GM23248 (cell line): ENCODE data around the gene SMIM45.
"Not testable (repeated sequence)": the region's sequence is repeated elsewhere in the genome, so short reads cannot be mapped to it uniquely, and the experiment has no call there.

Experiments
- DNase-seq: peaks from one replicate; pipeline ENCODE4 v3.0.0-alpha.2; 2015
- H2AFZ ChIP-seq: fragments of 200-600 bp; sonication (generic); 2 replicates; pipeline ENCODE4 v1.6.1; 2016; ENCODE audit warnings: antibody characterized with exemption
- H3F3A ChIP-seq: fragments of 200-600 bp; sonication (generic); 2 replicates; pipeline ENCODE4 v1.6.1; 2016; ENCODE audit warnings: mild to moderate bottlenecking, antibody characterized with exemption, mixed run types; ENCODE audit not compliant: insufficient read depth
- H3K27ac ChIP-seq: fragments of 200-600 bp; sonication (generic); 2 replicates; pipeline ENCODE4 v1.5.1; 2016; ENCODE audit warnings: mild to moderate bottlenecking
- H3K27me3 ChIP-seq: fragments of 200-600 bp; sonication (generic); replicated peaks from 2 replicates; pipeline ENCODE4 v1.6.1; 2016; ENCODE audit warnings: mild to moderate bottlenecking; ENCODE audit not compliant: insufficient read depth
- H3K36me3 ChIP-seq: fragments of 200-600 bp; sonication (generic); 2 replicates; pipeline ENCODE4 v1.6.1; 2016; ENCODE audit warnings: low read depth, mild to moderate bottlenecking
- H3K4me1 ChIP-seq: fragments of 200-600 bp; sonication (generic); 2 replicates; pipeline ENCODE4 v1.6.1; 2016; ENCODE audit warnings: mild to moderate bottlenecking; ENCODE audit not compliant: insufficient read depth
- H3K4me2 ChIP-seq: fragments of 200-600 bp; sonication (generic); one replicate; pipeline ENCODE4 v1.6.1; 2016; ENCODE audit warnings: mild to moderate bottlenecking; ENCODE audit not compliant: unreplicated experiment
- H3K4me3 ChIP-seq: fragments of 200-600 bp; sonication (generic); 2 replicates; pipeline ENCODE4 v1.5.1; 2016; ENCODE audit warnings: mild to moderate bottlenecking
- H3K79me2 ChIP-seq: fragments of 200-600 bp; sonication (generic); 2 replicates; pipeline ENCODE4 v1.6.1; 2016; ENCODE audit warnings: mild to moderate bottlenecking; ENCODE audit not compliant: insufficient read depth
- H3K9ac ChIP-seq: fragments of 200-600 bp; sonication (generic); 2 replicates; pipeline ENCODE4 v1.6.1; 2016; ENCODE audit warnings: mild to moderate bottlenecking
- H3K9me2 ChIP-seq: fragments of 200-600 bp; sonication (generic); 2 replicates; pipeline ENCODE4 v1.6.1; 2016; ENCODE audit warnings: mixed run types, mild to moderate bottlenecking, moderate library complexity; ENCODE audit not compliant: insufficient read depth
- H3K9me3 ChIP-seq: fragments of 200-600 bp; sonication (generic); one replicate; pipeline ENCODE4 v1.6.1; 2017; ENCODE audit warnings: low read depth
- H4K20me1 ChIP-seq: fragments of 200-600 bp; sonication (generic); 2 replicates; pipeline ENCODE4 v1.6.0; 2016; ENCODE audit not compliant: insufficient read depth
- EZH2 ChIP-seq: fragments of 200-600 bp; sonication (generic); IDR thresholded peaks from 2 replicates; pipeline ENCODE4 v1.6.1; 2018; ENCODE audit warnings: antibody characterized with exemption, mild to moderate bottlenecking; ENCODE audit not compliant: insufficient read depth, poor library complexity, severe bottlenecking
- EZH2phosphoT487 ChIP-seq: fragments of 200-600 bp; sonication (generic); IDR thresholded peaks from 2 replicates; pipeline ENCODE4 v1.6.1; 2018; ENCODE audit warnings: antibody characterized with exemption, moderate library complexity, mild to moderate bottlenecking, low read depth; ENCODE audit not compliant: insufficient read depth
- WGBS, 2 experiments: methylation state at CpG; one replicate each; pipeline ENCODE4 v1.1.6; 2015 to 2017; ENCODE audit warnings: low lambda C conversion rate in 2 of 2, low coverage in 1 of 2; ENCODE audit errors: missing lambda C conversion rate in 2 of 2; 5-methylcytosine and 5-hydroxymethylcytosine counted together
- in situ Hi-C: fragments of 300-500 bp; cut with MboI; formaldehyde crosslinking; loops from 2 replicates; pipeline ENCODE4 v1.15.0; 2020

Gene SMIM45

GRCh38 chr22:41947424-41948080 lies 4.4 kb upstream of the SMIM45 start:
- in situ Hi-C loops: loop anchor here (10.0 kb wide), 1 partner anchor 253 kb away; the partner anchor contains the start of gene MEI1
- TF ChIP-seq EZH2 (no peak), EZH2phosphoT487 (no peak)
- peak overlapping the region; percentile 91 for H2AFZ ChIP-seq
- WGBS, 2 experiments: 63 to 68% methylated on average over 18 to 21 of the region's 21 CpGs
- no peaks in the 10 kb centered on the region for H3K9me3 ChIP-seq
- H3K4me3 ChIP-seq: peak overlapping the region; percentile 81
- H3K4me2 ChIP-seq: peak overlapping the region; percentile 96
- peaks cover 10% of the 10 kb centered on the region; the same call in 1 of the 2 replicates for H3K79me2 ChIP-seq
- H3K9me2 ChIP-seq: no peaks in the 10 kb centered on the region
- H3K9ac ChIP-seq: peak overlapping the region; percentile 76
- no peaks in the 10 kb centered on the region for H3F3A ChIP-seq
- H3K36me3 ChIP-seq: no peaks in the 10 kb centered on the region
- DNase-seq: no peak
- no peak overlapping the region for H3K27ac ChIP-seq
- H4K20me1 ChIP-seq: no peaks in the 10 kb centered on the region
- H3K4me1 ChIP-seq: peaks cover 7% of the 10 kb centered on the region
- H3K27me3 ChIP-seq: no peaks in the 10 kb centered on the region

DNA sequence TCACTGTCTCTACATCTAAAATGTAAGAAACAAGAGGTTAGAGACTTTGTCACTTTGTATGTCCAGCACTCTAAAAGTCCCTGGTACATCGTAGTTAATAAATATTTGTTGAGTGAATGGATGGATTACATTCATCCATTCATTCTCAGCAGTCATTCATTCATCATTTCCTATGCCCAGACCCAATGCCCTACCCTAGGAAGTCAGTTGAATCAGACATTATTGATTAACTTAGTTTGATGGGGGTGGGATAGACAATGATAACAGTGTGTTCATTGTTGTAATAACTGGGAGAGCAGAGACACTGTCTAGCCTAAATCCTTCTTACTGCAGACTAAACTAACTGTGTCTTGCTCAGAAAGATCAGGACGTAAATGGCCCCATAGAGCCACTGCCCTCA lies 3.8 kb upstream of the SMIM45 start:
- Histone ChIP-seq H3K9ac (no peak overlapping the region), H2AFZ (no peak overlapping the region)

DNA sequence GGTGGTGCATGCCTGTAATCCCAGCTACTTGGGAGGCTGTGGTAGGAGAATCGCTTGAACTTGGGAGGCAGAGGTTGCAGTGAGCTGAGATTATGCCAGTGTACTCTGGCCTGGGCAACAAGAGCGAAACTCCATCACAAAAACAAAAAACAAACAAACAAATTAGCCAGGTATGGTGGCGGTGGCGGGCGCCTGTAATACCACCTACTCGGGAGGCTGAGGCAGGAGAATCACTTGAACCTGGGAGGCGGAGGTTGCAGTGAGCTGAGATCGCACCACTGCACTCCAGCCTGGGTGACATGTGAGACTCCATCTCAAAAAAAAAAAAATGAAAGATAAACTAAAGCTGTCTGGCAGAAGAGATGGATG lies 3.0 kb upstream of the SMIM45 start:
- not testable (repeated sequence) for H3K36me3 ChIP-seq, DNase-seq, H3F3A ChIP-seq, H3K9ac ChIP-seq, H3K79me2 ChIP-seq, H3K9me2 ChIP-seq, H3K4me3 ChIP-seq, H3K9me3 ChIP-seq, H2AFZ ChIP-seq, H3K27ac ChIP-seq, H4K20me1 ChIP-seq, H3K27me3 ChIP-seq, H3K4me1 ChIP-seq, H3K4me2 ChIP-seq
- 89 to 94% methylated on average over 7 to 8 of the region's 8 CpGs for WGBS, 2 experiments
- in situ Hi-C loops: loop anchor here (10.0 kb wide), 1 partner anchor 254 kb away; the partner anchor contains the start of gene MEI1

More for the DNA sequence above, 3.8 kb upstream of the SMIM45 start:
- peaks cover 10% of the 10 kb centered on the region; the same call in 1 of the 2 replicates for H3K79me2 ChIP-seq
- H3K9me3 ChIP-seq: no peaks in the 10 kb centered on the region
- no peaks in the 10 kb centered on the region for H4K20me1 ChIP-seq
- no peak overlapping the region for H3K4me2 ChIP-seq
- no peaks in the 10 kb centered on the region for H3F3A ChIP-seq
- no peak overlapping the region for H3K4me3 ChIP-seq
- peaks cover 7% of the 10 kb centered on the region for H3K4me1 ChIP-seq
- no peaks in the 10 kb centered on the region for H3K9me2 ChIP-seq
- no peak for TF ChIP-seq EZH2phosphoT487
- no peak for TF ChIP-seq EZH2
- in situ Hi-C loops: loop anchor here (10.0 kb wide), 1 partner anchor 253 kb away; the partner anchor contains the start of gene MEI1
- WGBS, 2 experiments: 94 to 95% methylated on average over 2 of the region's 2 CpGs
- no peak overlapping the region for H3K27ac ChIP-seq
- no peak for DNase-seq
- no peaks in the 10 kb centered on the region for H3K36me3 ChIP-seq
- H3K27me3 ChIP-seq: no peaks in the 10 kb centered on the region

- H3K9ac ChIP-seq: no peak overlapping the region
- no peaks in the 10 kb centered on the region for H3K9me3 ChIP-seq
- no peak overlapping the region for H3K4me3 ChIP-seq
- in situ Hi-C loops: loop anchor here (10.0 kb wide), 1 partner anchor 255 kb away; the partner anchor contains the start of gene MEI1
- TF ChIP-seq EZH2phosphoT487 (no peak), EZH2 (no peak)
- H3K27me3 ChIP-seq: no peaks in the 10 kb centered on the region
- no peaks in the 10 kb centered on the region for H4K20me1 ChIP-seq
- H3K4me2 ChIP-seq: no peak overlapping the region
- WGBS, 2 experiments: 83 to 86% methylated on average over 7 of the region's 7 CpGs
- H3K9me2 ChIP-seq: no peaks in the 10 kb centered on the region
- H3K36me3 ChIP-seq: no peaks in the 10 kb centered on the region
- H3K79me2 ChIP-seq: peaks cover 10% of the 10 kb centered on the region; the same call in 1 of the 2 replicates
- H3F3A ChIP-seq: no peaks in the 10 kb centered on the region
- no peak overlapping the region for H3K27ac ChIP-seq
- DNase-seq: no peak
- H2AFZ ChIP-seq: no peak overlapping the region
- H3K4me1 ChIP-seq: no peaks in the 10 kb centered on the region
These were observed 2.5 kb upstream of the SMIM45 start for GRCh38 chr22:41949297-41949965.
